HG03378 (cell line): Measurements from ENCODE around the gene DOCK2.
"Not testable (repeated sequence)": the region's sequence is repeated elsewhere in the genome, so short reads cannot be mapped to it uniquely, and the experiment has no call there.

Source experiments
- ATAC-seq: cut with Tn5 transposase; IDR thresholded peaks from one replicate; pipeline ENCODE4 v1.9.1; 2021; ENCODE audit warnings: mild to moderate bottlenecking, moderate library complexity; ENCODE audit not compliant: unreplicated experiment

The DOCK2 gene

GRCh38 chr5:170076739-170077138 lies 439.7 kb downstream of the DOCK2 start:
- ATAC-seq: no peak

GRCh38 chr5:170077526-170077925 lies 440.5 kb downstream of the DOCK2 start:
- ATAC-seq: no peak

GRCh38 chr5:170078458-170078857 lies 441.4 kb downstream of the DOCK2 start:
- ATAC-seq: no peak

GRCh38 chr5:170078931-170079330 lies 441.9 kb downstream of the DOCK2 start:
- ATAC-seq: no peak

- ATAC-seq: no peak
Observed at GRCh38 chr5:170080217-170080616, 443.1 kb downstream of the DOCK2 start.

GRCh38 chr5:170080786-170081445 lies 443.8 kb downstream of the DOCK2 start:
- no peak for ATAC-seq

- ATAC-seq: no peak
Observed at GRCh38 chr5:170081616-170082015, 444.5 kb downstream of the DOCK2 start.

GRCh38 chr5:170082701-170083100 lies 445.6 kb downstream of the DOCK2 start:
- no peak for ATAC-seq

- ATAC-seq: no peak
Observed at GRCh38 chr5:170087168-170087817, 450.2 kb downstream of the DOCK2 start.

- no peak for ATAC-seq
Observed at GRCh38 chr5:170092455-170093101, 455.5 kb downstream of the DOCK2 start.

- ATAC-seq: not testable (repeated sequence)
Observed at GRCh38 chr5:170094329-170094728, 457.3 kb downstream of the DOCK2 start.

- ATAC-seq: no peak
Observed at GRCh38 chr5:170095646-170096045, 458.6 kb downstream of the DOCK2 start.

GRCh38 chr5:170097934-170098333 lies 460.9 kb downstream of the DOCK2 start:
- no peak for ATAC-seq

- no peak for ATAC-seq
Observed at GRCh38 chr5:170100066-170100943, 463.2 kb downstream of the DOCK2 start.

GRCh38 chr5:170103447-170103846 lies 466.4 kb downstream of the DOCK2 start:
- ATAC-seq: no peak

- ATAC-seq: no peak
Observed at GRCh38 chr5:170104299-170104698, 467.2 kb downstream of the DOCK2 start.

- no peak for ATAC-seq
Observed at GRCh38 chr5:170104710-170105109, 467.6 kb downstream of the DOCK2 start.

GRCh38 chr5:170105642-170106611 lies 468.9 kb downstream of the DOCK2 start, which contains the start of gene FOXI1:
TSS of gene FOXI1 (plus strand) at chr5:170105897. CDS start at chr5:170105958, 61 bp downstream.
- ATAC-seq: no peak

- no peak for ATAC-seq
Observed at GRCh38 chr5:170107674-170108073, 470.6 kb downstream of the DOCK2 start.

GRCh38 chr5:170108266-170108785 lies 471.3 kb downstream of the DOCK2 start:
- no peak for ATAC-seq
